Measurements from ENCODE around the gene CSNK1G3. TPM values are rescaled to one million over a fixed set of nuclear protein-coding genes. Genes with fewer than 3 reads are reported as not detected.

Gene CSNK1G3
- total RNA-seq, 1 experiment from 2014 or later: 45.6 TPM

GRCh38 chr5:123645024-123645603 is 133.1 kb downstream of the CSNK1G3 start:
- no peak for DNase-seq (ENCODE audit: low spot score)

- DNase-seq (ENCODE audit: low spot score): no peak
Observed at GRCh38 chr5:123647066-123647465, 135.1 kb downstream of the CSNK1G3 start.

- no peak for DNase-seq (ENCODE audit: low spot score)
Observed at GRCh38 chr5:123651234-123651633, 139.3 kb downstream of the CSNK1G3 start.

- no peak for DNase-seq (ENCODE audit: low spot score)
Observed at GRCh38 chr5:123659011-123659410, 147.0 kb downstream of the CSNK1G3 start.

- DNase-seq (ENCODE audit: low spot score): no peak
Observed at GRCh38 chr5:123659495-123659894, 147.5 kb downstream of the CSNK1G3 start.

GRCh38 chr5:123664961-123665360 is 153.0 kb downstream of the CSNK1G3 start:
- DNase-seq (ENCODE audit: low spot score): no peak

GRCh38 chr5:123665822-123666371 is 153.9 kb downstream of the CSNK1G3 start:
- no peak for DNase-seq (ENCODE audit: low spot score)

Other genes with a start within 250 kb of the CSNK1G3 start
- 12.5 and 17.0 TPM in 2 replicates for gene CEP120, start 88.8 kb upstream of the CSNK1G3 start, total RNA-seq (2014; rRNA removed; shearing (Covaris generic))